Amniotic epithelial cell (primary cell): ENCODE data around the gene BUB1B.
A peak's percentile ranks its signal among the peaks of the same experiment; 100 is the strongest.

Experiments
- DNase-seq: peaks from one replicate; pipeline ENCODE4 v3.0.0-alpha.2; 2010; ENCODE audit warnings: low read depth

The BUB1B gene

GRCh38 chr15:40256638-40257235 lies 95.9 kb downstream of the BUB1B start:
- DNase-seq = peak; percentile 95

GRCh38 chr15:40257656-40258450 lies 97.0 kb downstream of the BUB1B start:
- DNase-seq = peak; percentile 43

DNA sequence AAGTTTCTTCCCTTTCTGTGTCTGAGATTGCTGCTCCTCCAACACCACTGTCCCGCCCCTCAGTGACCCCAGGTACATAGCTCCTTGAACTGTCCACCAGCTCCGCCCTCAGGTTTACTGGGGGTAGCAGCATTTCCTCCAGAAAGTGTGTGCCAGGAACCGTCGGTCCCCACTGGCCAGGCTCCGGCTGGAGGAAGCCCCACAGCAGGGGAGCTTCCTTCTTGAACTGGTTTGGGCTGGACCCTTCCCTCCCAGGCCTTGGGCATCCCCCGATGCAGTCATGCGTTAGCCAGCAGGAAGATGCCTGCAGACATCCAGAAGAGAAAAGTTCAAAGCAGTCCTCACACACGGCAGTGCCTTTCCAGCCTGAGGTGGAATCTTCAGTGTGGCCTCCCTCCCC lies 97.7 kb downstream of the BUB1B start:
- DNase-seq = no peak

GRCh38 chr15:40259021-40259420 lies 98.2 kb downstream of the BUB1B start:
- no peak for DNase-seq

GRCh38 chr15:40263024-40263754 lies 102.3 kb downstream of the BUB1B start:
- peak; percentile 54 for DNase-seq

DNA sequence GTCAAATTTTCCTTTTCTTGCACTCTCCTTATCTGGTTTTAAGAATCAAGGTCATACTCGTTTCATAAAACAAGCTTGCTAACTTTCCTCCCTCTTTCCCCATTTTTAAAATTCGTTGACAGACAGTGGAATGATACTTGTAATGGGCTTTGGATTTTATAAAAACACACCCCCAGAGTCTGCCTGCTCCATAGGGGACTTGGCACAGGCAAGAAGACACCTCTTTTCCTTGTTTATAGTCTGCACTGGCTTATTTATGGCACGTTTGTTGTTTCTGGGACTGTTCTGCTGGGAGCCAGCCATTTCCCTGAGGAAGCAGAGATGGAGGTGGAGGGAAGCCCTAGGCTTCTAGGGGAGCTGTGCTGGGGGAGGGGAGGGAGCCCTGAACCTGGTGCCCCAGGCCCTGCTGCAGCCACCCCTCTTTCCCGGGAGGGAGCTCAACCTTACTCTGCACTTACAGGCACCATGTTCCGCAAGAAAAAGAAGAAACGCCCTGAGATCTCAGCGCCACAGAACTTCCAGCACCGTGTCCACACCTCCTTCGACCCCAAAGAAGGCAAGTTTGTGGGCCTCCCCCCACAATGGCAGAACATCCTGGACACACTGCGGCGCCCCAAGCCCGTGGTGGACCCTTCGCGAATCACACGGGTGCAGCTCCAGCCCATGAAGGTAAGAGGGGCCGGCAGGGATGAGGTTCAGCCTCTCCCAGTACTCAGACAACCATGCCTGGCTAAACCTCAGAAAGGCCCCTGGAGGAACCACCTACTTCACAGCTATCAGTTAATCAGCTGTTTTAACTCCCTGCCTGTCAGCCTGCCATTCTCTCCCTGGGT lies 103.7 kb downstream of the BUB1B start:
- no peak for DNase-seq

GRCh38 chr15:40265355-40265754 lies 104.5 kb downstream of the BUB1B start:
- DNase-seq = no peak

- no peak for DNase-seq
These were observed 105.0 kb downstream of the BUB1B start for GRCh38 chr15:40265875-40266274.

GRCh38 chr15:40266828-40267304 lies 106.0 kb downstream of the BUB1B start:
- DNase-seq = peak; percentile 95

- no peak for DNase-seq
These were observed 106.8 kb downstream of the BUB1B start for GRCh38 chr15:40267670-40268069.

GRCh38 chr15:40269604-40270003 lies 108.7 kb downstream of the BUB1B start:
- DNase-seq = no peak

GRCh38 chr15:40270246-40270995 lies 109.6 kb downstream of the BUB1B start:
- DNase-seq = no peak
